Right lobe of liver (tissue), 6 donors: ENCODE data around the gene NKX3-2. TPM values are rescaled to one million over a fixed set of nuclear protein-coding genes. Genes with fewer than 3 reads are reported as not detected.

Experiments
- ATAC-seq, 4 donors: fragments of 200-7000 bp; cut with Tn5 transposase; one replicate each; pipeline ENCODE4 v1.9.1; 2020; ENCODE audit warnings: mild to moderate bottlenecking in 4 of 4, moderate library complexity in 4 of 4
- DNase-seq, 3 donors: peaks; one replicate each; pipeline ENCODE4 v3.0.0-alpha.2; 2020
- H3K27ac ChIP-seq, 3 donors: fragments of 200-600 bp; one replicate each; pipeline ENCODE4 v1.8.0; 2022
- H3K27me3 ChIP-seq, 2 donors: fragments of 200-600 bp; one replicate each; pipeline ENCODE4 v1.8.0; 2022
- H3K36me3 ChIP-seq, 4 donors: fragments of 200-600 bp; sonication (generic) in 1 of 4; one replicate each; pipeline versions ENCODE4 v1.5.1 to v1.8.0; 2017 to 2022; ENCODE audit warnings: control low read depth in 1 of 4
- H3K4me1 ChIP-seq, 4 donors: fragments of 200-600 bp; sonication (generic) in 1 of 4; one replicate each; pipeline versions ENCODE4 v1.5.1 to v1.8.0; 2017 to 2022; ENCODE audit warnings: control low read depth in 1 of 4
- H3K4me3 ChIP-seq, 3 donors: fragments of 200-600 bp; one replicate each; pipeline ENCODE4 v1.8.0; 2022
- H3K9me3 ChIP-seq, 4 donors: fragments of 200-600 bp; sonication (generic) in 1 of 4; one replicate each; pipeline versions ENCODE4 v1.5.1 to v1.8.0; 2017 to 2022; ENCODE audit warnings: control low read depth in 1 of 4
- POLR2A ChIP-seq: fragments of 450-650 bp; IDR thresholded peaks from one replicate; pipeline ENCODE4 v1.6.1; 2017; ENCODE audit warnings: antibody characterized with exemption, mild to moderate bottlenecking
- WGBS: methylation state at CpG from one replicate; pipeline ENCODE4 v1.1.6; 2018; ENCODE audit warnings: low coverage, low lambda C conversion rate; ENCODE audit not compliant: insufficient coverage; ENCODE audit errors: missing lambda C conversion rate; 5-methylcytosine and 5-hydroxymethylcytosine counted together
- intact Hi-C, 2 donors: fragments of 100-400 bp; cut with DNase I; formaldehyde crosslinking; loops; one replicate each; pipeline versions ENCODE4 v1.11.2 to v1.14.1; 2022
- total RNA-seq, 6 experiments: library from RNA; depleted of rRNA in 2 of 6; stranded (reverse); fragments of >200 nt in 2 of 6; fragmentation: NEBNext Ultra II Directional in 3 of 6; extraction: Animal tissue kit (Norgen Biotek cat#: 25700) in 3 of 6; gene quantifications; one replicate each; pipeline versions ENCODE4 v1.1.0 to v1.2.4, GENCODE V29; 2016 to 2023
- TF ChIP-seq, protein P1 (sequence below), 4 donors: fragments of 200-600 bp in 3 of 4; fragments of 450-650 bp in 1 of 4; IDR thresholded peaks; one replicate each; pipeline versions ENCODE4 v1.5.1 to v1.8.0; 2016 to 2022; ENCODE audit warnings: antibody characterized with exemption in 4 of 4, mild to moderate bottlenecking in 2 of 4
- donor health status: DM: no; HTN: yes; CAD: no.
- donor health status: DM: no; HTN: no; CAD: no.
- donor health status: DM: no; HTN: no; CAD: no.
- donor health status: DM: no; HTN: yes; CAD: no.
- donor health status: DM: no; HTN: yes; CAD: no.

The NKX3-2 gene
- total RNA-seq, 6 experiments from 2014 or later = not detected

DNA sequence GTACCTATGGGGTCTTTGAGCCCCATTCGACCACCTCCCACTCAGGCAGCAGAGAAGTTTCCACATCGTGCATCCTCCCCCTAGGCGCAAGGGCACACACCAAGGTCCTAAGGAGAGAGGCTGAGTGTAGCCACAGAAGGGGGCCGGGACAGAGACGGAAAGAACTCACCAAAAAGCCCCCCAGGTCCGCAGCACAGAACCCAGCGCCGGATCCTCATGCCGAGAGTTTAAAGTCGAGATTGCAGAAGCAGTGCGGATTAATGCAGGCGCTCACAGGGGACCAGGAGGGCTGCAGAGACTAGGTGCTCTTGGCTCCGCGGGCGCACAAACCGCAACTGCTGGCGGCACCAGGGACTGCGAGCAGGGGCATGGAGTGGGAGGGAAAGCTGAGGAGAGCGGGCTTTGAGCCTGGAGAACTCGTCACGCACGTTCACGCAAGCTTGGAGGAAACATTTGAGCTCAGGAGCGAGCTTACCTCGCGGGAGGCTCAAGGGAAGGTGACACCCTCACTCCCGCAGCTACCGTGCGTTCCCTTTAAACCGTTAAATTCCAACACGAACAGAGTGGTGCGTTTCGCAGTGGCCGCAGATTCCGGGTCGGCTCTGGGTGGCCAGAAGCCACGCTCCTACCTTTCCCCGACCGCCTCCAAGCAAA is 8.5 kb downstream of the NKX3-2 start:
- peaks cover 25 to 54% of the 10 kb centered on the region in 2 donors for H3K27me3 ChIP-seq
- TF ChIP-seq, protein P1, sequence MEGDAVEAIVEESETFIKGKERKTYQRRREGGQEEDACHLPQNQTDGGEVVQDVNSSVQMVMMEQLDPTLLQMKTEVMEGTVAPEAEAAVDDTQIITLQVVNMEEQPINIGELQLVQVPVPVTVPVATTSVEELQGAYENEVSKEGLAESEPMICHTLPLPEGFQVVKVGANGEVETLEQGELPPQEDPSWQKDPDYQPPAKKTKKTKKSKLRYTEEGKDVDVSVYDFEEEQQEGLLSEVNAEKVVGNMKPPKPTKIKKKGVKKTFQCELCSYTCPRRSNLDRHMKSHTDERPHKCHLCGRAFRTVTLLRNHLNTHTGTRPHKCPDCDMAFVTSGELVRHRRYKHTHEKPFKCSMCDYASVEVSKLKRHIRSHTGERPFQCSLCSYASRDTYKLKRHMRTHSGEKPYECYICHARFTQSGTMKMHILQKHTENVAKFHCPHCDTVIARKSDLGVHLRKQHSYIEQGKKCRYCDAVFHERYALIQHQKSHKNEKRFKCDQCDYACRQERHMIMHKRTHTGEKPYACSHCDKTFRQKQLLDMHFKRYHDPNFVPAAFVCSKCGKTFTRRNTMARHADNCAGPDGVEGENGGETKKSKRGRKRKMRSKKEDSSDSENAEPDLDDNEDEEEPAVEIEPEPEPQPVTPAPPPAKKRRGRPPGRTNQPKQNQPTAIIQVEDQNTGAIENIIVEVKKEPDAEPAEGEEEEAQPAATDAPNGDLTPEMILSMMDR (IDR thresholded peaks at IDR 0.05) = no peak
- H3K4me3 ChIP-seq = no peak overlapping the region
- no peak overlapping the region for H3K27ac ChIP-seq
- DNase-seq (no peak), ATAC-seq (no peak)
- 0% methylated on average over 13 of the region's 39 CpGs for WGBS
- intact Hi-C loops = loop anchor here in 1 of 2 donors (10.0 kb wide), 1 partner anchor 791 kb away; no protein-coding TSS in a partner anchor
- no peaks in the 10 kb centered on the region for H3K36me3 ChIP-seq
- H3K9me3 ChIP-seq = no peaks in the 10 kb centered on the region
- H3K4me1 ChIP-seq = peaks cover 0 to 9% (median 2%) of the 10 kb centered on the region in 4 donors

GRCh38 chr4:13535118-13535517 is 9.2 kb downstream of the NKX3-2 start:
- ATAC-seq (no peak), DNase-seq (no peak)
- Histone ChIP-seq H3K4me3 (no peak overlapping the region), H3K4me1 (peaks cover 0 to 9% (median 2%) of the 10 kb centered on the region in 4 donors), H3K9me3 (no peaks in the 10 kb centered on the region), H3K27me3 (peaks cover 26 to 50% of the 10 kb centered on the region in 2 donors), H3K27ac (no peak overlapping the region), H3K36me3 (no peaks in the 10 kb centered on the region)
- WGBS = 2% methylated on average over 15 of the region's 18 CpGs
- TF ChIP-seq, protein P1 (IDR thresholded peaks at IDR 0.05) = no peak
- no peak for TF ChIP-seq POLR2A
- intact Hi-C loops = loop anchor here in 1 of 2 donors (10.0 kb wide), 1 partner anchor 790 kb away; no protein-coding TSS in a partner anchor

DNA sequence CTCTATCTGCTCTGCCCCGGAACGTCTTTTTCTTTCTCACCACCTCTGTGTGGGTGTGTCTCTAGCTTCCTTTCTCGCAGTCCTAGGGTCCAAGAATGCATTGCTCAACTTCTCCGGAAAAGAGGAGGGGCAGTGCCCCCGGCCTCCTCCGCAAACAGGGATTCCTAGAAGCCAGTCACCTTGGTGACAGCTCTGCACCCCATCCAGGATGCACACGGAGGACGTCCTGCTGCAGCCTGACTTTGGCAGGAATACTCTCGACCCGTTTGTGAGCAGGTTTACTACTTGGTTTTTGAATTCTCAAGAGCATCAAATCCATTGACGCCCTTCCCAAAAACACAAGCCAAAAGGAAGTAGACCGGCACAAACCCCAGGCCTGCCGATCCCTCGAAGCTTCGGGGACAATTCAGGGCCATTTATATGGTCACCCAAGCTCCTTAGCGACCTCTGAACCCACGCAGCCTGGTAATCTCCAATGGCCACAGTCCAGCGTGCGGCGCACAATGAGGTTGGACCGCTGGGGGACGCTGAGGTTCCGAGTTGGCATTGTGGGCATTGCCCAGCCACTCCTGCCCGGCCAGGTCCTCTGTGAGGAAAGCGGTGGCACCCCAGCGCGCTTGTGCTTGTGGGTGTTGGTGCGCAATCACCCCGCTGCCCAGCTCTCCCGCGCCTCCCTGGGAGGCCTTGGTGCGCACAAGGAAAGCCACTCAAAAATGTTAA is 9.8 kb downstream of the NKX3-2 start:
- Histone ChIP-seq H3K9me3 (no peaks in the 10 kb centered on the region), H3K4me3 (no peak overlapping the region), H3K36me3 (no peaks in the 10 kb centered on the region), H3K27me3 (peaks cover 26 to 46% of the 10 kb centered on the region in 2 donors), H3K27ac (no peak overlapping the region), H3K4me1 (peaks cover 0 to 4% (median 0%) of the 10 kb centered on the region in 4 donors)
- WGBS = 2% methylated on average over 17 of the region's 32 CpGs
- TF ChIP-seq, protein P1 (IDR thresholded peaks at IDR 0.05) = no peak
- no peak for TF ChIP-seq POLR2A
- intact Hi-C loops = loop anchor here in 1 of 2 donors (10.0 kb wide), 1 partner anchor 790 kb away; no protein-coding TSS in a partner anchor
- ATAC-seq (no peak), DNase-seq (no peak)

DNA sequence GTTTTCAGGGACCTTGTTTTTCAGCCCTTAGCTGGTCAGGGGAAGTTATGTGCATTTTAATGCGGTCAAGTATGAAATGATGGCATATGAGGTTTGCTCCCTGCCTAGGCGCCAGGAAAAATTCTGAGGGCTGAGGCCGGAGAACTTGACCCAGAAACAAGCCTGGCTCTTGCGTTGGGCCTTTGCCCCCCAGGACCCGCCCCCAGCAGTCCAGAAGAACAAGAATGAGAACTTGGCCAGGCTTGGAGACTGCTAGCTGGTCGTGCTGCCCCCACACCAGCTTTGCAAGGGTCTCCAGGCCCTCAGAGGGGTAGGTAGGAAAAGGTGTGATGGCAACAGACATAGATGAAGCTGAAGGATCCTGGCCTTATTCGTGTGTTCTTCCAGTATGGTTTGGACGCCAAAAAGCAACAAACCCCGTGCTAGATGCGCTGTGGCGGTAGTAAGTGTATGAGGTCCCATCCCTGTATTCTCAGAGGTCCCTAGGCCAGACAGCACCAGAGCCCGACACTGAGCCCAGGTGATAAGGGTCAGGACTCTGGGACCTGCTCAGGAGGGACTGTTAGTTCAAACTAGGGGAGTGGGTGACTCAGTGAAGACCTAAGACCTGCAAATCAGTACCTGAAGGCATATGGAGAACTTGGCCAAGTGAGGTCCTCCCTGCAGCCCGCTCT is 10.5 kb downstream of the NKX3-2 start:
- Histone ChIP-seq H3K27ac (no peak overlapping the region), H3K9me3 (no peaks in the 10 kb centered on the region), H3K36me3 (no peaks in the 10 kb centered on the region), H3K4me3 (no peak overlapping the region), H3K4me1 (peaks cover 0 to 5% (median 0%) of the 10 kb centered on the region in 4 donors), H3K27me3 (peaks cover 22 to 46% of the 10 kb centered on the region in 2 donors)
- intact Hi-C loops = loop anchor here in 1 of 2 donors (10.0 kb wide), 1 partner anchor 789 kb away; no protein-coding TSS in a partner anchor
- ATAC-seq (no peak), DNase-seq (no peak)
- TF ChIP-seq, protein P1 (IDR thresholded peaks at IDR 0.05) = no peak
- TF ChIP-seq POLR2A = no peak
- 11% methylated on average over 11 of the region's 13 CpGs for WGBS
